ENCODE results near the gene PLA2G4F. TPM values are rescaled to one million over a fixed set of nuclear protein-coding genes. Genes with fewer than 3 reads are reported as not detected.

PLA2G4F gene
- total RNA-seq, 1 donor from 2014 or later: 1.5 TPM

- no peak overlapping the region for H3K27ac Mint-ChIP-seq
- H3K27me3 Mint-ChIP-seq (ENCODE audit: low read depth): peaks cover 19% of the 10 kb centered on the region
- H3K9me3 Mint-ChIP-seq: peaks cover 11% of the 10 kb centered on the region
- H3K36me3 Mint-ChIP-seq: no peaks in the 10 kb centered on the region
- TF ChIP-seq CTCF (IDR thresholded peaks at IDR 0.05; ENCODE audit: unreplicated experiment): no peak
- H3K4me3 Mint-ChIP-seq: no peak overlapping the region
- no peak for DNase-seq (ENCODE audit: low spot score in 2 of 2, unreplicated experiment in 2 of 2)
- H3K4me1 Mint-ChIP-seq: no peaks in the 10 kb centered on the region
Measured at GRCh38 chr15:42108189-42108588, 48.2 kb downstream of the PLA2G4F start.

GRCh38 chr15:42107473-42107872, 49.0 kb downstream of the PLA2G4F start:
- H3K36me3 Mint-ChIP-seq: no peaks in the 10 kb centered on the region
- no peak overlapping the region for H3K27ac Mint-ChIP-seq
- no peak for DNase-seq (ENCODE audit: low spot score in 2 of 2, unreplicated experiment in 2 of 2)
- H3K9me3 Mint-ChIP-seq: peaks cover 11% of the 10 kb centered on the region
- peaks cover 20% of the 10 kb centered on the region for H3K27me3 Mint-ChIP-seq (ENCODE audit: low read depth)
- no peak for TF ChIP-seq CTCF (IDR thresholded peaks at IDR 0.05; ENCODE audit: unreplicated experiment)
- H3K4me1 Mint-ChIP-seq: no peaks in the 10 kb centered on the region
- H3K4me3 Mint-ChIP-seq: no peak overlapping the region

- no peak for TF ChIP-seq CTCF (IDR thresholded peaks at IDR 0.05; ENCODE audit: unreplicated experiment)
- DNase-seq (ENCODE audit: low spot score in 2 of 2, unreplicated experiment in 2 of 2): no peak
- Mint-ChIP-seq H3K9me3 (peaks cover 11% of the 10 kb centered on the region), H3K36me3 (no peaks in the 10 kb centered on the region), H3K4me3 (no peak overlapping the region), H3K27me3 (ENCODE audit: low read depth) (peaks cover 20% of the 10 kb centered on the region), H3K27ac (no peak overlapping the region), H3K4me1 (no peaks in the 10 kb centered on the region)
Measured at GRCh38 chr15:42106288-42106687, 50.1 kb downstream of the PLA2G4F start.

- peaks cover 7% of the 10 kb centered on the region for H3K9me3 Mint-ChIP-seq
- H3K4me1 Mint-ChIP-seq: no peaks in the 10 kb centered on the region
- H3K36me3 Mint-ChIP-seq: no peaks in the 10 kb centered on the region
- peaks cover 24% of the 10 kb centered on the region for H3K27me3 Mint-ChIP-seq (ENCODE audit: low read depth)
- no peak overlapping the region for H3K27ac Mint-ChIP-seq
- DNase-seq (ENCODE audit: low spot score in 2 of 2, unreplicated experiment in 2 of 2): no peak
- no peak overlapping the region for H3K4me3 Mint-ChIP-seq
- no peak for TF ChIP-seq CTCF (IDR thresholded peaks at IDR 0.05; ENCODE audit: unreplicated experiment)
Measured at GRCh38 chr15:42104095-42104891, 52.1 kb downstream of the PLA2G4F start.

GRCh38 chr15:42102646-42103235, 53.7 kb downstream of the PLA2G4F start:
- Mint-ChIP-seq H3K4me1 (no peaks in the 10 kb centered on the region), H3K27me3 (ENCODE audit: low read depth) (peaks cover 27% of the 10 kb centered on the region), H3K27ac (no peak overlapping the region), H3K36me3 (no peaks in the 10 kb centered on the region), H3K4me3 (no peak overlapping the region), H3K9me3 (no peaks in the 10 kb centered on the region)
- no peak for DNase-seq (ENCODE audit: low spot score in 2 of 2, unreplicated experiment in 2 of 2)
- TF ChIP-seq CTCF (IDR thresholded peaks at IDR 0.05; ENCODE audit: unreplicated experiment): no peak
